Cortex of kidney (tissue), 1 donor: ENCODE measurements around the gene PSMG1.
A peak's percentile ranks its signal among the peaks of the same experiment; 100 is the strongest.
"Not testable (repeated sequence)": the region's sequence is repeated elsewhere in the genome, so short reads cannot be mapped to it uniquely, and the experiment has no call there.

Source experiments
- DNase-seq: peaks from one replicate; lab custom pipeline; 2025; lab: John Stamatoyannopoulos, UW

PSMG1 gene, protein sequence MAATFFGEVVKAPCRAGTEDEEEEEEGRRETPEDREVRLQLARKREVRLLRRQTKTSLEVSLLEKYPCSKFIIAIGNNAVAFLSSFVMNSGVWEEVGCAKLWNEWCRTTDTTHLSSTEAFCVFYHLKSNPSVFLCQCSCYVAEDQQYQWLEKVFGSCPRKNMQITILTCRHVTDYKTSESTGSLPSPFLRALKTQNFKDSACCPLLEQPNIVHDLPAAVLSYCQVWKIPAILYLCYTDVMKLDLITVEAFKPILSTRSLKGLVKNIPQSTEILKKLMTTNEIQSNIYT

GRCh38 chr21:39183272-39184049 is at the start of gene PSMG1:
Gene PSMG1, minus strand, starts transcription at chr21:39183451. Its CDS starts 66 bp downstream, at chr21:39183385.
- peak; percentile 22 for DNase-seq

GRCh38 chr21:39232861-39233291 is 49.6 kb upstream of the PSMG1 start:
- DNase-seq, result no peak

- DNase-seq, result no peak
These were observed 41.7 kb upstream of the PSMG1 start for GRCh38 chr21:39224930-39225329.

DNA sequence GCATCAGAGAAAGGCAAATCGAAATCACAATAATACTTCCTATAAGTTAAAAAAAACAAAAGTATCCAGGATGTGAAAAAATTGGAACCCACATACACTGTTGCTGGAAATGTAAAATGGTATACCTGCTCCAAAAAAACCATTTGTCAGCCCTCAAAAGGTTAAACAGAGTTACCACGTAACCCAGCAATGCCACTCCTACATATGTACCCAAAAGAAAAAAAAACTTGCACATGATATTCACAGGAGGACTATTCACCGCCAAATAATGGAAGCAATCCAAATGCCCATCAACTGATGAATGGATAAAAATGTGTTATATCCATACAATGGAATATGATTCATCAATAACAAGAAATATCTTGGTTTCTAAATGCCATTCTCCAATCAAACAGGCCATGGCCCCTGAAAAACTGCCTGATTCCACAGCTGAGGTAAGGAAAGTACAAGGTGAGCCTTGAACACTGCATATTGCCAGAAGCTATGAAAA is 38.8 kb upstream of the PSMG1 start:
- no peak for DNase-seq

DNA sequence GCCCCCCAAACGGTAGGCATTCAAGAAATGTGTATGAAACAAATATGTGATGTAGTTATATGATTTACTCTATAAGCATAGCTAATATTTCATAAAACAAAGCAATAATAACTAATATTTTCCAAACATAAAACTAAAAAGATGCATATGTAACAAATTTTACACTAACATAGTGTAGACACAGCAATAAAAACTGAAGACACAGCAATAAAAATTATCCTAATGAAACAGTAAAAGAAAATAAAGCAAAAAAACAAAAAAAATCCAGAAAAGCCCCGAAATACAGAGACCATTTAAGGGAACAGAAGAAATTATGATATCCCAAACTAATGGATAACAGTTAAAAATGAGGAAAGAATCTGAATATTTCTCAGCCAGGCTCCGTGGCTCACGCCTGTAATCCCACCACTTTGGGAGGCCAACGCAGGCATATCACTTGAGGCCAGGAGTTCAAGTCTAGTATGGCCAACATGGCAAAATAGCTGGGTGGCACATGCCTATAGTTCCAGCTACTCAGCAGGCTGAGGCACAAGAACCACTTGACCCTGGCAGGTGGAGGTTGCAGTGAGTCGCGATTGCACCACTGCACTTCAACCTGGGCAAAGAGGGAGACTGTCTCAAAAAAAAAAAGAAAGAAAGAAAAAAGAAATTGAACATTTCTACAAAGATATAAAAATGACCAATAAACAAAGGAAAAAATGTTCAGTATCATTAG is 38.2 kb upstream of the PSMG1 start:
- DNase-seq, result no peak

- not testable (repeated sequence) for DNase-seq
These were observed 37.6 kb upstream of the PSMG1 start for GRCh38 chr21:39220875-39221274.

DNA sequence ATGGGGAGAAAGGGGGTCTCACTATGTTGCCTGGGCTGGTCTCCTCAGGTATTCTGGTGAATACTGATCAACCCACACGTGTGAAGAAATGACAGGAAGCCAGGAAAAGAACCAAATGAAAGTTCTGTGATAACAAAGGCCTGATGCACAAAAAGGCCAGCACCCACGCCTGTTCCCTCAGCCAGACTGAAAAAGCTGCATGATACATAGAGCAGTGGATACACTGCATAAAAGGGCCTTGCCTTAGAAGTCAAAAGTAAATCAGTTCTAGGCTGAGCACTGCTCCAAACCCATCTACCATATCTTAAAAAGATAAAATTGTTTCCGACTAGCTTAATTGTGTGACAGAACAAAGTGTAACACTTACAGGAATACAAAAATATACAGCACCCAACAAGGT is 36.9 kb upstream of the PSMG1 start:
- no peak for DNase-seq

DNA sequence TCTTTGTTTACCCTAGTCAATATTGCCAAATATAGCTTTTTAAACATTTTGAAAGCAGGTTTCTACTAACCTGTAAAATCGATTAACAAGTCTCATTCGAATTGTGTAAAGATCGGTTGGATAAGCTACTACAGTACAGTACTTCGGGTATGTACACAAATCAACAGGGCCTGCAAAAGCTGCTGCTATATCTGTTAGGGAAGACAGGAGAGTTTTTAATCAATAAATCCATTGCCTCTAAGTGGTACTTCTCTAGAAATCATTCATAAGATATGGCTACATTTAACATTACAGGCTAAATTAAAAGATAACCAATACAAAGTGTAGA is 34.8 kb upstream of the PSMG1 start:
- no peak for DNase-seq

- no peak for DNase-seq
These were observed 34.3 kb upstream of the PSMG1 start for GRCh38 chr21:39217356-39218081.

GRCh38 chr21:39216290-39216689 is 33.0 kb upstream of the PSMG1 start:
- DNase-seq, result no peak

DNA sequence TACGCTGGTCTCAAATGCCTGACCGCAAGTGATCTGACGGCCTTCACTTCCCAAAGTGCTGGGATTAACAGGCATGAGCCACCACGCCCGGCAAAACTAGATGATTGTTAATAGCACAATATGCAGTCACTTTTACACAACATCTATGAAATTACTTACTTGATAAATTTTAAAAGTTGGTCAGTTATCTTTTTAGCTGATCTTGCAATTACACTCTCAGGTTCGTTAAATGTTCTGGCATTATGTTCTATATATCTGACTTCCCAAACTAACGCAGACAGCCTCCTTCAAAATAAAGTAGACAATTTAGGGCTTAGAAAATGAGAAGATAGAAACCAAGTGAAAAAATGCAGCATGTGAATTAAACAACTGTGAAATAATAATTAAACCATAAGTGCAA is 31.8 kb upstream of the PSMG1 start:
- DNase-seq, result no peak

GRCh38 chr21:39209334-39209688 is 26.1 kb upstream of the PSMG1 start:
- DNase-seq, result no peak

- no peak for DNase-seq
These were observed 25.5 kb upstream of the PSMG1 start for GRCh38 chr21:39208624-39209333.

DNA sequence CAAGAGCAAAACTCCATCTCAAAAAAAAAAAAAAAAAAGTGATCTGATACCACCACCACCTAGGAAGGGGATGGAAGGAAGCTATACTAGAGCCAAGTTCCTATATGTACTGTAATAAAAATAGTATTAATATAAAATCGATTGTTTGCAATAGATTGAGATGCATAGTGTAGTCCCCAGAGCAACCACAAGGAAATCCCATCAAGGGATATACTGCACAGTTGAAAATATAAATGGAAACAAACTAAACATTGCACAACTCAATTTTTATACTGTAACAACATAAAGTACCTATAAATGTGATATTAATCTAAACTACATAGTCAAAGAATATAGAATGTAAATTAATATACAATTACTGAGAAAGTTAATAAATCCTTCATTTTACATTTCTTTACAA is 20.9 kb upstream of the PSMG1 start:
- DNase-seq, result no peak

DNA sequence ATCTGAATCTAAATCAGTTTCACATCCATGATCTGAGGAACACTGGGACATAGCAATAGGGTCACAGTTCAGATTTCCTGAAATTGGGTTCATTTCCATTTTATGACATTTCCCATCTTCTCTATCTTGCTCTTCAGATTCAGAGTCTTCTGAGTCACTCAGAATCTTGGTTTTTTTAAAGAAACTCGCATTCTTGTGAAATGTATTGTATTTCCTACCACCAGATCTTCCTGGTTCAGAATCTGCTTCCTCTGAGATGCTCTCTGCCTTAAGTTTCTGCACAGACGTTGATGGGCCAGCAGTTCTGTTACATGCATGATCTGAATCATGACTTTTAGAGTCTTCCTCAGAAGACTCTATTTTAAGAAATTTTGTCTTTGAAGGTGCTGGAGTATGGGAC is 15.5 kb upstream of the PSMG1 start:
- no peak for DNase-seq

DNA sequence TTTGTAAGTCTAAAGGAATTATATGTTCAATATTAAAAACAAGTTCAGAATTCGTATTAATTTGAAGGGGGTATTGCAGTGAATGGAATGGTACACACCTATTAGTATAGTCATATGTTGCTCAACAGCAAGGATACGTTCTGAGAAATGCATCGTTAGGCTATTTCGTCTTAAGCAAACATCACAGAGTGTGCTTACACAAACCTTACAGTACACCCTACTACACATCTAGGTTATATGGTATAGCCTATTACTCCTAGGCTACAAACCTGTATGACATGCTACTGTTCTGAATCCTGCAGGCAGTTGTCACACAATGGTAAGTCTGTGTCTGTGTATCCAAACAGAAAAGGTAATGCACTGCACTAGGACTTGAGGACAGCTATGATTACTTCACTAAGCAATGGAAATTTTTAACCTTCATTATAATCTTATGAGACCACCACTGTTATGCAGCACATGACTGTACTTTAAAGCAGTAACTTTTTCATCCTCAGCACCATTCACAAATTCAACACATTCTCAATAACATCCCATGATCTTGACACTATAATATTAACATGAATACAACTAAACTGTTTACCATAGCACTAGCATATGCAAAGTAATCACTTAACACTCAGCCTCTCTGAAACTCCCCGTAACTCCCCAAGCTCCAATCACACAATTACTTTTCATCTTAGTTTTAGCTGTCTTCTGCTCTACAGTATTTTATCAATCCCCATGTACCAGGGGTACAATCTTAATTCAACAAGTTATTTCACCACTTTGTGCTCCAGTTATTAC is 14.4 kb upstream of the PSMG1 start:
- DNase-seq, result no peak

- no peak for DNase-seq
These were observed 13.6 kb upstream of the PSMG1 start for GRCh38 chr21:39196838-39197237.

DNA sequence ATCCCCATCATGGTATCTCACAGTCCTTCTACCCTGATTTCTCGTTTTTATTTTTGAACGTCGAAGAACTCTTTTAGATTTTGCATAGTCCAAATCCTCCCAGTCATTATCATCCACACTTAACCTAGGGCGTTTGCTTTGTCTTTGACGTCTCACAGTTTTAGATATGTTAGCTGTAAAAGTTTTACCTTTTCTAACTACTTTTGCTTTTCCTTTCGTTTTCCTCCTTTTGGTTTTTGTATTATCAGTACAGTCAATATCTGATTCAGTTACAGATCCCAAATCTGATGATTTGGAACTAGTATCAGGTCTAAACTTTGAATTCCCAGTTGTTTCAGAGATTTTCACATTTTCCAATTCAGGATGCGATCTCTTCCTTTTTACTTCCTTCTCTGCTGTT is 13.1 kb upstream of the PSMG1 start:
- no peak for DNase-seq

DNA sequence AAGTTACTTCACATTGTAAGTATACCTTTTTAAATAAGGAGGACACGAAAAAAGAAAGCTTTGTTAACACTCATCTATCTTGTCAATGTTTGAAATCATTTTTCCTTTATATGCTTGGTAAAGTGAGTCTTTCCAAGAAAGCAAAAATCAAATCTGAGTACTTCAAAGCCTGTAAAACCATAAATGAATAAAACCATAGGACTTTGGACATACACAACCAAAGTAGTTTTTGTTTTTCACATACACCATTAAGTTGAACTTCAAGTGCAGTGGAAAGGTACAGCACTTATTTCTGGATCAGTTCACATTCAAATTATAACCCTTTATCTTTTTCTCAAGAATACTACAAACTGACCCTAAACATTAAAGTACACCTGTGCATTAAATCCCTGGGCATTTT is 10.1 kb upstream of the PSMG1 start:
- no peak for DNase-seq

DNA sequence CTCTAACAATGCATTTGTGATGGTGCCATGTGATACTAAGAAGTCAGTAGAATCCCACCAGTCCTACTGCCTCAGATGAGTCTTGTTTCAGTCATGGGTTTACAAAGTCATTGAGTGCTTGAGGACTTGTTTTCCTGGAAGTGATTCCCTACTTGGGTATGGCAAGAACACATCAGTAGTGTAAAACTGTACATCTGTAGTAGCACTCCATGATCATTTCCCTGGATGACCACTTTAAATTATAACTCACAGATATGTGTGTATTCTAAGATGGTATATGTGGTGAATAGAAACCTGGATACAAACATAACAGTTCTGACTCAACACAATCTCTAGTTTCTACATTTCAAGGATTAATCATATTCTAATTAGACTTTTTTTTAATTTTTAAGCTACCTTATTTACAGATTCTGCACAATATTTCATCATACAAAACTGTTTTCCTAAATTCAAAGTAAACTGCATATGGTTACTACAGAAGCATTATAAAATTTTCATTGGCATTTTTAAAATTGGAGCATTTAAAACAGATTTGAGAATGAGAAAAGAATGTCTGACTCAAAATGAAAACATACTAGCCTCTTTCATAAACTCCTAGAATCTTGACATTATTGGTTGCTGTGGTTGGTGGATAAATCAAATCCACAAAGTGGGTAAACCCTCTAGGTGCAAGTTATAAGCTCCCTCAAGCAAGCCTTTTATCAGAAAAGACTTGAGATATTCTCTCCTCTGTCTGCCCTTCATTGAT is 6.8 kb upstream of the PSMG1 start:
- no peak for DNase-seq
